DMS 273 treated with DMSO at 0.1 percent for 48 hours (cell line): Measurements from ENCODE around the gene NOL11.
"Not testable (repeated sequence)": the region's sequence is repeated elsewhere in the genome, so short reads cannot be mapped to it uniquely, and the experiment has no call there.

Experiments used
- DNase-seq: peaks from one replicate; lab custom pipeline; 2025; lab: John Stamatoyannopoulos, UW

The NOL11 gene

DNA sequence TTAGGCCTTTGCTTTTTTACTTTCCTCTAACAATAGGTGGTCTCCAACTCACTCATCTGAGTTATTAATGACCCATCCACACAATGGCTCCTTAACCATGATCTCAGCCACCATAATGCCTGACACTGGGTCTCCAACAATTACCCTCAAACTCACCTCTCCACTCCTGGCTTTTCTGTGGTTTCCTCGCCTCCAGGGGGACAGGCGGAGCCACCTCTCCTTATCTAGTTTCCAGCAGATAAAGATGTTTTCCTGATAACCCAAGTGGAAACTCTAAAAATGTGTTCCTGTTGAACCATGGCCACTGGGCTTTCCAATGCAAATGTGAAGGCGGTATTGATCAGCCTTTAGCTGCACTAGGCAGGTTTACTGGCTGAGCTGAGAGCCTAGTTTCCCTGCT, 9.4 kb upstream of the NOL11 start:
- no peak for DNase-seq

DNA sequence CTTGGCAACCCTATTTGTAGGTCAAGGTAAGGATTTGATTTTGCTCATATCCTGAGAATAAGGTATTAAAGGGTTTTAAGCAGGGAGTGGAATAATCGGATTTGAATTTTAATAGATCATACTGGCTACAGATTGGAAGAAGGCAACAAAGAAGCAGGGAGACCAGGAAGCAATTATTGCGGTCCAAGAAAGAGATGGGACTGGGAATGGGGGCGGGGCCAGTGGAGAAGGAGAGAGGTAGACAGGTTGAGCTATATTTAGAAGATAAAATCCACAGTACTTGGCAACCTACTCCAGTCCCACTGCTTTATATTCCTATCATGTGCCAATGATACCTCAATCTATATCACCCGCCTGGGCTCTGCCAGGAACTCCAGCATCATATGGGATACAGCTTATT, 5.8 kb upstream of the NOL11 start:
- no peak for DNase-seq

DNA sequence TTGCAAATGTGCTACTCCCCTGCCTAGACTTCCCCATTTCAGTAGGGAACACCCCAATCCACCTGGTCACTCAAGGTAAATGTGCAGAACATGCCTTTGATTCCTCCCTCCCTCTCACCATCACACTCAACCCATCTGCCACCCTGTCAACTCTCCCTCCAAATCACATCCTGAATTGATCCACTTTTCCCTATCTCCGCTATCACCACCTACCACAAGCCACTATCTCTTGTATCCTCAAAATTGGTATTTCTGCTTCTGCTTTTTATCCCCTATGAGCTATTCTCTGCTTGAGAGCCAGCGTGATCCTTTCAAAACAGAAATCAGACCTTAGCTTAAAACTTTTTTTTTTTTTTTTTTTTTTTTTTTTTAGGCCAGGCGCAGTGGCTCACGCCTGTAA, 5.4 kb upstream of the NOL11 start:
- no peak for DNase-seq

DNA sequence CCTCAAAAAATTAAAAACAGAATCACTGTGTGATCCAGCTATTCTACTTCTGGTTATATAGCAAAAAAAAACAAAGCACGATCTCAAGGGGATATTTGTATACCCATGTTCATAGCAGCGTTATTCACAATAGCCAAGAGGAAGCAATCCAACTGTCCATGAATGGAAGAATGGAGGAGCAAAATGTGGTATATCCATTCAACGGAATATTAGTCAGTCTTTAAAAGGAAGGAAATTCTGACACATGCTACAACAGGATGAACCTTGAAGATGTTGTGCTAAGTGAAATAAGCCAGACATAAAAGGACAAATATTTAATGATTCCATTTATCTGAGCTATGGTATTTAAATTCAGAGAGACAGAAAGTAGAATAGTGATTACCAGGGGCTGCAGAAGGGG, 4.6 kb upstream of the NOL11 start:
- no peak for DNase-seq

DNA sequence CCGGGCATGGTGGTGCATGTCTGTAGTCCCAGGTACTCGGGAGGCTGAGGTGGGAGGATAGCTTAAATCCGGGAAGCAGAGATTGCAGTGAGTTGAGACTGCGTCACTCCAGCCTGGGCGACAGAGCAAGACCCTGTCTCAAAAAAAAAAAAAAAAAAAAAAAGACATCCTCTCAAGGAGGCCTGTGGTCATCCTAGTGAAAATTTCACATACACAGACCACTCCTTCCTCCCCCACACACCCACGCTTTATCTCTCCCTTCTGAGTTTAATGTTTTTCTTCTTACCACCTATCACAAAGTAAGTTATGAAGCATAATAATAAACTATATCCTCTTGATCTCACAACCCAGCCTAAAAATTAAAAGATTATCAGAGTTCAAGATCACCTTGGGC, 1.3 kb upstream of the NOL11 start:
- DNase-seq, result no peak

DNA sequence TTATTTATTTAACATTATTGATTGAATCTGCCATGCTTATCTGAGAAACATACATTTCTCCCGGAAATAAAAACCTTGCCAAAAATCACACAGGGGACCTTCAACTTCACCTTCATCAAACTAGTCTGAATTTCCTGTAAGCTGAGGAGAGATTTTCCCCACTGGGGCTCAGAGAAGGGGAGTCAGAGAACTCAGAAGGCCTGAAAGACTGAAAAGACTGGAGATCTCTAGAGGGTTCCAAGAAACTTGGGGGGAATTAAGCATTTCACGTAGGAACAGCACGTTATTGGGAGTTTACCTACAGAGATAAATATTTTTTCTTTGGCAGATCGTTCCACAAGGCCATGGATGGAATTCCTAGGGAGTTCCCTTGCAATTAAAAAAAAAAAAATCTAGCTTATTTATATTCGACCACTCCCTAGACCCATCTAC, 528 bp upstream of the NOL11 start:
- no peak for DNase-seq

DNA sequence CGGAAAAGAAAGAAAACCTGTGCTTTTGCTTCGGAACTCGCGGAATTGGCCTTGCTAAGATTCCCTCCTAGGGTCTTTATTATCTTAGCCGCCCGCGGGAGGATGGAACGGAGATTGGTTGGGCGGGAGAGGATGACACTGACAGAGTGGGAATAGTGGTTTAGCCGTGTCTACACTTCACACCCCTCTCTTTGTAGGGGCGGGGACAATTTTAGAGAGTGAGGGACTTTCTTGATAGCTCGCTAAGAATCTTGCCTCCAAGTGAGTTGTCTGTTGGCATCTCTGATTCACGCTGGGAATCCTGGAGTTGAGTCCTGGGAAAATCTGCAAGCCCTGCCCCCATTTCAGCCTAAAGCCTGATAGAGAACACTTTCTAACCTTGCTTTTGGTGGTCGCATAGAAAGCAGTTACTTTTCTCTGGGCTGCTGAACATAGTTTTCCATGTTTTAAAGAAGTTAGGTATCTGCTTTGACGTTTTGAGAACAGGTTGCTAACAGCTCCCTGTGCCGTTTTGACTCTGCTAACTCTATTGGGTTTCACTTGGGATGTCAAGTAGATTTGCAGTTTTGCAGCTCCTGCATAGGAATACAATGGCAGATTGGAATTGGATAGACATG, 697 bp downstream of the NOL11 start:
- DNase-seq, result no peak

DNA sequence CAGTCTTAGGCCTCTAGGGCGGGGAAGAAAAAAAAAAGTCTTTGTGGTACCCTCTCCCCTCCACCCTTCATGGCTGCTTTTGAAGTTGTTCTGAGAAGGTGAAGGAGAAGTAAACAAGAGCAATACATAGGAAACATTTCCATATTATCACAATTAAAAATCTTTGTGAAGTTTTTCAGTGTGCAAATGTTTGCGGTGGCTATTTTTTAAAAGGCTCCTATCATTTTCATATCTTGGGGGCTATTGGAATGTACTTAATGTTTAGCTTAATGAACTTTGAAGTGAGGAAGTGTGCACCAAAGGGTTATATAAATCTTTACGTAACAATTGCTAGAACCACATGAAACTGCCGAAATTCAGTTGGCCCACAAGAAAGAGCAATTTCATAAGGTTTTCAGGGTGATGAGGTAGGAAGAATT, 7.6 kb downstream of the NOL11 start:
- no peak for DNase-seq

DNA sequence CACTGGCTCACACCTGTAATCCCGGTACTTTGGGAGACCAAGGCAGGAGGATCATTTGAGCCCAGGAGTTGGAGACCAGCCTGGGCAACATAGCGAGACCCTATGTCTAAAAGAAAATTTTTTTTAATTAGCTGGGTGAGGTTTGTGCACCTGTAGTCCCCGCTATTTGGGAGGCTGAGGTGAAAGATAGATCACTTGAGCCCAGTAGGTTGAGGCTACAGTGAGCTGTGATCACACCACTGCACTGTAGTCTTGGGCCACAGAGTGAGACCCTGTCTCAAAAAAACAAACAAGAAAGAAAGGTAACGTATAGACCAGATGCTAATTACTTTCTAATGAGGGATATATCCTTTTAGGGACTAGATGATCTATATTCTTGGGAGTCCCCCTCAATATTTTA, 8.1 kb downstream of the NOL11 start:
- DNase-seq, result no peak

DNA sequence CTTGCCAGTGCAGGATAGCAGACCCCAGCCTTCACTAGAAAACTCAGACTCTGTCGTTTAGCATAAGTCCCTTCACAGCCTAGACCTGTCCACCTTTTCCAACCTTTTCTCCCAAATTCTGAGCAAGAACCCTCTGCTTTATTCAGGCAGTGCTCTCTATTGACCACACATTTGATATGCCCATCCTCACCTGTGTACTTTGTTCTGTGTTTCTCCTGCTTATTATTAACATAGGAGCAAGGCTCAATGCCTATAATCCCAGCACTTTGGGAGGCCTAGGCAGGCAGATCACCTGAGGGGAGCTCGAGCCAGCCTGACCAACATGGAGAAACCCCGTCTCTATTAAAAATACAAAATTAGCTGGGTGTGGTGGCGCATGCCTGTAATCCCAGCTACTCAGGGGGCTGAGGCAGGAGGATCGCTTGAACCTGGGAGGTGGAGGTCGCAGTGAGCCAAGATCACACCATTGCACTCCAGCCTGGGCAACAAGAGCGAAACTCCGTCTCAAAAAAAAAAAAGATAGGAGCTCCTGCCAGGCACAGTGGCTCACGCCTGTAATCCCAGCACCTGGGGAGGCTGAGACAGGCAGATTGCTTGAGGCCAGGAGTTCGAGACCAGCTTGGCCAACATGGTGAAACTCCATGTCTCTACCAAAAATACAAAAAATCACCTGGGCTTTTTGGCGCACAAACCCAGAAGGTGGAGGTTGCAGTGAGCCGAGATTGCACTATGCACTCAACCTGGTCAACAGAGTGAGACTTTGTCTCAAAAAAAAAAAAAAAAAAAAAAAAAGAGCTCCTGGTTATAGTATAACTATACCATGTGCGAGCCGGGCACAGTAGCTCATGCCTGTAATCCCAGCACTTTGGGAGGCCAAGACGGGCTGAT, 9.7 kb downstream of the NOL11 start:
- not testable (repeated sequence) for DNase-seq

DNA sequence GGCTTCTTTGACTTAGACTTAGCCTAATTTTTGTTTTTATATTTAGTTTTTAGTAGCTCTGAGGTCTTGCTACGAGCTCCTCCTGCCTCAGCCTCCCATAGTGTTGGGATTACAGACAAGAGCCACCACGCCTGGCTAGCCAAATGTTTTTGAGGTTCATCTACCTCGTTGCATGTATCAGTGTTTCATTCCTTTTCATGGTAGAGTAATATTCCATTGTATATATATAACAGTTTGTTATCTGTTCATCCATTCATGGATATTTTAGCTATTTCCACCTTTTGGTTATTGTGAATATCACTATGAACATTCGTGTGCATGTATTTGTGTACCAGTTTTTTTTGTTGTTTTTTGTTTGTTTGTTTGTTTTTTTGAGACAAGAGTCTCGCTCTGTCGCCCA, 12.2 kb downstream of the NOL11 start:
- no peak for DNase-seq

DNA sequence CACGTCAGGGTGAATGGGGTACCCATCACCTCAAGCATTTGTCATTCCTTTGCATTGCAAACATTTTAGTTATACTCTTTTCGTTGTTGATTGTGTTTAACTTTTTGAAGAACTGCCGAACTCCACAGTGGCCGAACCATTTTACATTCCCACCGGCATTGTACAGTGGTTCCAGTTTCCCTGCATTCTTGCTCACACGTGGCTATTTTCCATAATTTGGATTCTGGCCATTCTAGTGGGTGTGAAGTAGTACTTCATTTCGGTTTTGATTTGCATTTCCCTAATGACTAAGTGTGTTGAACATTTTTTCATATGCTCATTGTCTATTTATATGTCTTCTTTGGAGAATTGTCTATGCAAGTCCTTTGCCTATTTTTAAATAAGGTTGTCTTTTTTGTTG, 13.0 kb downstream of the NOL11 start:
- no peak for DNase-seq

DNA sequence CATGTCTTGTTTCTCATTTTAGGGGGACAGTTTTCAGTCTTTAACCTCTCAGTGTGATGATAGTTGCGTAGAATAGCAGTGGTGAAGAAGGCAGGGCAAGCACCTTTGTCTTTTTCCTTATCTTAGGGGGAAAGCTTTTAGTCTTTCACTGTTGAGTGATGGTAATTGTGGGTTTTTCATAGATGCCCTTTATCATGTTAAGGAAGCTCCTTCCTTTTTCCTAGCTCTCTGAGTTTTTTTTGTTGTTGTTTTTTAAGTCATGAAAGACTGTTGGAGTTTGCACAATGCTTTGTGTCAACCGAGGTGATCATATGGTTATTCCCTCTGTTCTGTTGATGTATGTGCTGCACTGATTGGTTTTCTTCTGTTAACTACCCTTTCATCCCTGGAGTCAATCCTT, 15.7 kb downstream of the NOL11 start:
- DNase-seq, result no peak

DNA sequence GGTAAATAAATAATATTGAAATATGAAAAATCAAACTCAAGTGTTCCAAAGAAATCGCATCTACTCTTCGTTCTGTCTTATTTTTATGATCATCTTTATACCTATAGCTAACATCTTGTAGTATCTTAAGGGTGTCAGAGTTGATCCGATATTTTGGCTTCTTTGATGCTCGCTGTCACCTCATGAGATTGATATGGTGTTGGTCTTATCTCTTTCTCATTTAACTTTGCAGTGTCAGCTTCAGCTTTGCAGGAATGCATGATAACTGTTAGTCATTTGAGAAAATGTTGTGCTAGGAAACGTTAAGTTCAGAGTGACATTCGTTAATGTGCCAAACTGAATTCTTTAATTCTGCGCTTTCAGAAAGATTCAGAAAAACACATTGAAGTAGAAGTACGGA, 19.4 kb downstream of the NOL11 start:
- DNase-seq, result no peak

DNA sequence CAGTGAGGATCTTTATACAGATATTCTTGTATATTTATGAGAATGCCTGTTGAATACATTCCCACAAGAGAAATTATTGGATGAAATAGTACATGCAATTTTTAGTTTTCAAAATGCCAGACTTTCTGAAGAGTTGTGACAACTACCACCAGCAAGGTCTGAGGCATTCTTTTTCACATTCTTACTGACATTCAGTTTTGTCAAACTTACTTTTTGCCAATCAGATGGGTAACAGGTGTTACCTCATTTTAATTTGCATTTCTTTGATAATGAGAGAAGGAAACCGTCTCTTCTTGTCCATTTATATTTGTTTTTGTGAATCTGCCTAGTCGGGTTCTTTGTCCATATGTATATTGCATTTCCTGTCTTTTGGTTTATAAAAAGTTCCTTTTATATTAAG, 24.3 kb downstream of the NOL11 start:
- DNase-seq, result no peak

DNA sequence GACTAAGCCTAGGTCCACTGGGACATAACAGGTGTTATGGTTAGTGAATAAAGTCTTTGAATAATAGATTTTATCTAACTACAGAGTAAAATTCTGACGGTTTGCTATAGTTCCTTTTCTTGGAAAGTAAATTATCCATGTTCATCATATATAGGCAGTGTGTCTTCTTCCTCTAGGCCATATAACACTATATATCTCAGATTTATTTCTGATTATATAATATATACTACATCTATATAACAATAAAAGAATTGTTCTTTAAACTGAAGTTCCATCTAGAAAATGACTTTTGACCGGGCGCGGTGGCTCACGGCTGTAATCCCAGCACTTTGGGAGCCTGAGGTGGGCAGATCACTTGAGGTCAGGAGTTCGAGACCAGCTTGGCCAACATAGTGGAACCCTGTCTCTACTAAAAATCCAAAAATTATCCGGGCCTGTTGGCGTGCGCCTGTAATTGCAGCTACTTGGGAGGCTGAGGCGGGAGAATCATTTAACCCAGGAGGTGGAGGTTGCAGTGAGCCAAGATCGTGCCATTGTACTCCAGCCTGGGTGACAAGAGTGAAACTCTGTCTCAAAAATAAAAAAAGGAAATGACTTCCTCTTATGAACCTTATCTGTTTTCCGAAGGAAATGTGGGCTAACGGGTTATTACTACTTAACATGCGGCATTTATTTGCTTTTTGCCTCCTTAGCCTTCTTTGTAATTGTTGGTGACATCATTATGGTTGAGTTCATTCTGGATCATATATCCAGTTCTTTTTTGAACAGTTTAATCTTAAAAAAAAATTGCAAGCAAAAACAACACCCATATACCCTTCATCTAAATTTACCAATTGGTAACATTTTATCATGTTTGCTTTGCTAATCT, 29.2 kb downstream of the NOL11 start:
- DNase-seq, result no peak

DNA sequence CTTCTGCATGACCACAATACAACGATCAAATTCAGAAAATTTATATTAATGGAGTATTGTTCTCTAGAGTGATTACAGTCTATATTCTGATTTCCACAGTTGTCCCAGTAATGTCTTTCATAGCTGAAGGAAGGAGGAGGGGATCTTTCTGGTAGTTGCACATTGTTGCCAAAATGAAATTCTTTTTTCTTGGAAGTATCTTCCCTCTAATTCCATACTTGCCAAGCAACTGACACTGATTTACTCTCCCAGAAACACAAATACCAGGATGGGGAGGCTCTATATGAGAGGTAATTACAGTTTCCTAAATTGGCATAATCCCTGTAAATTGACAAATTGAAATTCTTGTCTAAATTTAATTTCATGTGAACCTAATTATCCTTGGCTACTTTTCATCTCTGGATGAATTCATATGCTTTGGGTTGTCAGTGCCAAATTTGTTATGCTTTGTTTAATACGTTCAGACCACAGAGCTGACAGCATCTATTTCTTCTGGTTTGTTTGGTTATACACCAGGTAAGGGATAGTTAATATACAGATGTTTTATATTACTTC, 30.0 kb downstream of the NOL11 start:
- DNase-seq, result no peak

DNA sequence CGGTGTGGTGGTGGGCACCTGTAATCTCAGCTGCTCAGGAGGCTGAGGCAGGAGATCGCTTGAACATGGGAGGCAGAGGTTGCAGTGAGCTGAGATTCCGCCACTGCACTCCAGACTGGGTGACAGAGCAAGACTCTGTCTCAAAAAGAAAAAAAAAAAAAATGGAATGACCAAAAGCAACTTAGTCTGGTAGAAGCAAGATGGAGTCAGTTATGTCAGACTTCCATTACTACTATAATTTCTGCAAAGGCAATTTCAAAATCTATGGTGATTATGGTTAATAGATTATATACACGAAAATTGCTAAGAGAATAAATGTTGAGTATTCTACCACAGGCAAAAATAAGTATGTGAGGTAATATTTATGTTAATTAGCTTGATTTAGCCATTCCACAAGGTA, 32.3 kb downstream of the NOL11 start:
- no peak for DNase-seq

DNA sequence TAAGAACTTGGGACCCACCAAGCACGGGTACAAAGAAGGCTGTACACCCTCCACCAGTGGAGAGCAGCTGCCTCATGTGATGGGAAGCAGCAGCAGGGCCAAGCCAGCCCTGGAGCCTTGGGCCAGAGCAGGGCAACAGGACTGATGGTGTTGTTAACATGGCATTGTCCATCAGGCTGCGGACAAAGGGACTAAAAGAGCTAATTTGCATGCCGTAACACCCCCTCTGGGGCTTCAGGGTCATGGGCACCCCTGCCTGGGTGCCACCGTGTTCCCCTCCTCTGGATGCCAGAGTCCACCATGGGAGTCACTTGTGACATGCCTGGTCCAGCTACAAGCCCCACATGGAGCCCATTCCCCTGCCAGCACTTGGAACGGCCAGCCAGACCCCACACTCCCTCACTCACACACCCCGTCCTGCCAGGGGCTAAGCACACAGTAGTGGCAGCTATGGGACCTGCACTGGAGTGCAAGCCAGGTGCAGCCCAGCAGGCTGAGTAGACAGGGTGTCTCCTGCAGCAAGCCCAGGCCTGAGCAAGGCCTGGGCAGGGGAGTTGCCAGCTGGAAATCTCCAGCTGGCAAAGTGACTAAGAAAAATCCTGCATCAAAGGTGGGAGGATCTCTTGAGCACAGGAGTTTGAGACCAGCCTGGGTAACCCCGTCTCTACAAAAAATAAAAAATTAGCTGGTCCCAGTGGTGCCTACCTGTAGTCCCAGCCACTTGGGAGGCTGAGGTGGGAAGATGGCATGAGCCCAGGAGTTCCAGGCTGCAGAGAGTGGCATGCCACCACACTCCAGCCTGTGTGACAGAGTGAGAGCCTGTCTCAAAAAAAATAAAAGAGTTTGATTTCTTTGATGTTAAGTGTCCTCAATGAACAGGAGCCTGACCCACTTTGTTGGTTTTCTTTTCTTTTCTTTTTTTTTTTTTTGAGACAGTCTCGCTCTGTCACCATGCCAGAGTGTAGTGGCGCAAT, 33.7 kb downstream of the NOL11 start:
- DNase-seq, result peak; percentile 74

DNA sequence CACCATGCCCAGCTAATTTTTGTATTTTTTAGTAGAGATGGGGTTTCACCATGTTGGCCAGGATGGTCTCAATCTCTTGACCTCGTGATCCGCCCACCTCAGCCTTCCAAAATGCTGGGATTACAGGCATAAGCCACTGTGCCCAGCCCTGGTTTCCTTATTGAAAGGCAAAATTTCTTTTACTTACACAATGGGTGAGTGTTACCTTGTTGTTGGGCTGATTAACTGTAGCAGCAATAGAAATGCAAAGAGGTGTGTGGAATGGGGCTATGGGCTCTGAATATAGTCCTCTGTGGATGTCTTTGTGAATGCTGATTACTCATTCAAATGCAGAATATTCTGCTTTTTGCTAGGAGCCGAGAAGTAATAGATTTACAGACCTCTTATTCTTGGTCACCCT, 34.4 kb downstream of the NOL11 start:
- not testable (repeated sequence) for DNase-seq

DNA sequence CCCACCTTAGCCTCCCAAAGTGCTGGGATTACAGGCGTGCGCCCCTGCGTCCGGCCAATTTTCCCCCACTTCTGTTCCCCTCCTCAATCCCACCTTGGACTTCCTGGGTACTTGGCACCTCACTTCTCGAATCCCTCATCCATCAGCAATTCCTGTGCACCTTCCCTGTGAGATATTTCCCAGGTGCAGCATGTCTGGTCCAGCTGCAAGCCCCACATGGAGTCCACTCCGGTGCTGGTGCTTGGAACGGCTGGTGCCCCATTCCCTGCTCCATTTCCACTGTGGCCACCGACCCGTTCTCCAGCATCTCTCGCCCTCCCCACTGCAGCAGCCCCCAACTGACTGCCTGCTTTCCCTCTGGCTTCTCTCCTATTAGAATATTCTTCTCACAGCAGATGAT, 35.3 kb downstream of the NOL11 start:
- no peak for DNase-seq
